ENCODE measurements around the gene PRPS2.

The PRPS2 gene

GRCh38 chrX:12791257-12792228 lies at the start of gene PRPS2:
PRPS2 (plus strand) TSS chrX:12791412; CDS start chrX:12791498, 86 bp downstream.
- DNase-seq (ENCODE audit: low read depth) = peak; percentile 53

GRCh38 chrX:12741416-12741815 lies 49.8 kb upstream of the PRPS2 start:
- DNase-seq (ENCODE audit: low read depth) = no peak

- DNase-seq (ENCODE audit: low read depth) = no peak
Measured at GRCh38 chrX:12747433-12747832, 43.8 kb upstream of the PRPS2 start.

- no peak for DNase-seq (ENCODE audit: low read depth)
Measured at GRCh38 chrX:12751887-12752286, 39.3 kb upstream of the PRPS2 start.

- no peak for DNase-seq (ENCODE audit: low read depth)
Measured at GRCh38 chrX:12753366-12753765, 37.8 kb upstream of the PRPS2 start.

- no peak for DNase-seq (ENCODE audit: low read depth)
Measured at GRCh38 chrX:12758291-12758690, 32.9 kb upstream of the PRPS2 start.

- no peak for DNase-seq (ENCODE audit: low read depth)
Measured at GRCh38 chrX:12767856-12768255, 23.4 kb upstream of the PRPS2 start.

GRCh38 chrX:12768491-12768890 lies 22.7 kb upstream of the PRPS2 start:
- DNase-seq (ENCODE audit: low read depth) = no peak

- DNase-seq (ENCODE audit: low read depth) = no peak
Measured at GRCh38 chrX:12770440-12770839, 20.8 kb upstream of the PRPS2 start.

GRCh38 chrX:12771445-12772069 lies 19.7 kb upstream of the PRPS2 start:
- DNase-seq (ENCODE audit: low read depth) = peak; percentile 49

- no peak for DNase-seq (ENCODE audit: low read depth)
Measured at GRCh38 chrX:12777670-12778069, 13.5 kb upstream of the PRPS2 start.

- no peak for DNase-seq (ENCODE audit: low read depth)
Measured at GRCh38 chrX:12779534-12779933, 11.7 kb upstream of the PRPS2 start.

GRCh38 chrX:12788645-12789044 lies 2.6 kb upstream of the PRPS2 start:
- DNase-seq (ENCODE audit: low read depth) = no peak

- DNase-seq (ENCODE audit: low read depth) = no peak
Measured at GRCh38 chrX:12789976-12790375, 1.2 kb upstream of the PRPS2 start.

- no peak for DNase-seq (ENCODE audit: low read depth)
Measured at GRCh38 chrX:12790885-12791256, 341 bp upstream of the PRPS2 start.

GRCh38 chrX:12792711-12793110 lies 1.5 kb downstream of the PRPS2 start:
- no peak for DNase-seq (ENCODE audit: low read depth)

GRCh38 chrX:12794654-12795053 lies 3.4 kb downstream of the PRPS2 start:
- no peak for DNase-seq (ENCODE audit: low read depth)

GRCh38 chrX:12798601-12799000 lies 7.4 kb downstream of the PRPS2 start:
- no peak for DNase-seq (ENCODE audit: low read depth)

- no peak for DNase-seq (ENCODE audit: low read depth)
Measured at GRCh38 chrX:12799118-12799517, 7.9 kb downstream of the PRPS2 start.

- no peak for DNase-seq (ENCODE audit: low read depth)
Measured at GRCh38 chrX:12802741-12803140, 11.5 kb downstream of the PRPS2 start.

GRCh38 chrX:12804655-12805054 lies 13.4 kb downstream of the PRPS2 start:
- DNase-seq (ENCODE audit: low read depth) = no peak

- DNase-seq (ENCODE audit: low read depth) = no peak
Measured at GRCh38 chrX:12805333-12805732, 14.1 kb downstream of the PRPS2 start.

GRCh38 chrX:12811658-12812057 lies 20.4 kb downstream of the PRPS2 start:
- DNase-seq (ENCODE audit: low read depth) = no peak
